ENCODE results near the gene RHBDF2. TPM values are rescaled to one million over a fixed set of nuclear protein-coding genes. Genes with fewer than 3 reads are reported as not detected.

RHBDF2 gene
- total RNA-seq, 2 experiments from 2014 or later: 20.7 to 22.2 TPM

- Mint-ChIP-seq H3K36me3 (peaks cover 2% of the 10 kb centered on the region), H3K27me3 (no peaks in the 10 kb centered on the region), H3K27ac (peak overlapping the region; percentile 88), H3K4me1 (peaks cover 26% of the 10 kb centered on the region), H3K4me3 (peak overlapping the region; percentile 76), H3K9me3 (no peaks in the 10 kb centered on the region)
- peak; percentile 30 for DNase-seq
Observed at GRCh38 chr17:76491271-76492122, 9.7 kb downstream of the RHBDF2 start.

- no peak overlapping the region for H3K4me3 Mint-ChIP-seq
- H3K27ac Mint-ChIP-seq: peak overlapping the region; percentile 51
- DNase-seq: no peak
- H3K36me3 Mint-ChIP-seq: peaks cover 2% of the 10 kb centered on the region
- H3K4me1 Mint-ChIP-seq: peaks cover 27% of the 10 kb centered on the region
- no peaks in the 10 kb centered on the region for H3K27me3 Mint-ChIP-seq
- no peaks in the 10 kb centered on the region for H3K9me3 Mint-ChIP-seq
Observed at GRCh38 chr17:76490112-76490710, 11.0 kb downstream of the RHBDF2 start.

GRCh38 chr17:76487451-76488192, 13.6 kb downstream of the RHBDF2 start:
- Mint-ChIP-seq H3K4me3 (no peak overlapping the region), H3K9me3 (no peaks in the 10 kb centered on the region), H3K36me3 (peaks cover 2% of the 10 kb centered on the region), H3K27me3 (no peaks in the 10 kb centered on the region), H3K4me1 (peaks cover 13% of the 10 kb centered on the region), H3K27ac (no peak overlapping the region)
- DNase-seq: no peak

GRCh38 chr17:76485569-76485968, 15.7 kb downstream of the RHBDF2 start:
- Mint-ChIP-seq H3K4me1 (peaks cover 12% of the 10 kb centered on the region), H3K36me3 (peaks cover 2% of the 10 kb centered on the region), H3K4me3 (no peak overlapping the region), H3K27me3 (no peaks in the 10 kb centered on the region), H3K27ac (no peak overlapping the region), H3K9me3 (no peaks in the 10 kb centered on the region)
- DNase-seq: no peak

DNA sequence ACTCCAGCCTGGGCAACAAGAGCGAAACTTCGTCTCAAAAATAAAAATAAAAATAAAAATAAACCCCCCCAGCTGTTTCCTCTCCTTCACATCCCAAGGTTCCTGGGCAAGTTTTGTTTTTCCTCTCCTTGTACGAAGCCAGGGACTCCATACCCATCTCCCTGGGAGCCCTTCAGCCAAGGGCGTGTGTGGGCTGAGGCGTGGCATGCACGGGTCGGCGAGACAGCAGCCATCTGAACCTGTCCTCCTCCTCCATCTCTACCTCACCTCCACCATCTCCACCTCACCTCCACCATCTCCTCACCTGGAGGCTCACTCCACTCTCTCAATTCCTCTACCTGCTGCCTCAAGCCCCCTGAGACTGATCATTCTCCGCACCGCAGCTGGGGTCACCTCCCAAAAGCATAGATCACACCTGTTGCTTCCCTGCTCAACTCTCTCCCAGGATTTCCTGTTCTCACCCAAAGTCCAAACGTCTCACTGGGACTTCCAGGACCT, 16.9 kb downstream of the RHBDF2 start:
- no peak for DNase-seq
- peaks cover 14% of the 10 kb centered on the region for H3K4me1 Mint-ChIP-seq
- no peaks in the 10 kb centered on the region for H3K27me3 Mint-ChIP-seq
- no peak overlapping the region for H3K27ac Mint-ChIP-seq
- H3K9me3 Mint-ChIP-seq: no peaks in the 10 kb centered on the region
- peaks cover 4% of the 10 kb centered on the region for H3K36me3 Mint-ChIP-seq
- H3K4me3 Mint-ChIP-seq: peak overlapping the region; percentile 9

DNA sequence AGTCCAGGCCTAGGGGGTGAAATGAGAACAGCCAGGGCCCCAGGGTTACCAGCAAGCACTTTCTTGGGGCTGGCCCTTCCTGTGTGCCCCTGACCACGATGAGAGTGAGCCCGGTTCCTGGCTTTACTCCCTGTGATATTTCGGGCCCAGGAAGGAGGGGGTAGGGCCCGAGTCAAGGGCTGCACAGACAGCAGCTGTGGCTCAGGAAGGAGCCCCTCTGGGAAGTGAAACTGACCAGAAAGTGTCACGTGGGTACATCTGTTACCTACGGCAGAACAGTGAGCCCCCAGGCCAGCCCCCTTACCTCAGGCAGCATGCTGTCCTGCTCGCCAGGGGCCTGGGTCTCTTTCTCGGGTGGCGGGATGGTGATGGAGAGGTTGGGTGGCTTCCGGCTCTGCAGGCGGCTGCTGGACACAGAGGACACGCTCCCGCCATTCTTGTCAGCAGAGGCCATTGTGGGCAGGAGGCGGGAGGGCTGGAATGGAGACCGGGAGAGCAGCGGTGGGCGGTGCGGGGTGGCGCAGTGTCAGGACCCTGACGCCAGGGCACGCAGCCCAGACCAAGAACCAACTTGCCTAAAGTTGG, 20.1 kb downstream of the RHBDF2 start:
- DNase-seq: no peak
- Mint-ChIP-seq H3K36me3 (peaks cover 2% of the 10 kb centered on the region), H3K27me3 (no peaks in the 10 kb centered on the region), H3K4me1 (peaks cover 14% of the 10 kb centered on the region), H3K9me3 (no peaks in the 10 kb centered on the region), H3K27ac (peak overlapping the region; percentile 65), H3K4me3 (no peak overlapping the region)

DNA sequence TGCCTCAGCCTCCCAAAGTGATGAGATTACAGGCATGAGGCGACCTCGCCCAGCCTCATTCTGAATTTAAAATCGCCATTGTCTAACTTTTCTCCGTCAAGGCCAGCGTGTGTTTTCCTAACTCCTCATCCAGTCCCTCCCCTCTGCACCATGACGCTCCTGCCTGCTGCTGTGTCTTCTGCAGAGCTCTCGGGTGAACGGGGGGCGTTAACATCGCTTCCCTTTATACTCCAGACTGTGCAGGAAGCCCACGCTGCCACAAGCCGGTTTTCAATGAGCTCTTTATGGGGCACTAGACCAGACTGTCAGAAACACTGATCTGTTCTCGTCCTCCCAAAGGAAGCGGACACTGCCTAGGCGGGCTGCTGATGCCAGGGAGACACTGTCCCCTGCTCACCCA, 20.6 kb downstream of the RHBDF2 start:
- DNase-seq: no peak
- Mint-ChIP-seq H3K4me3 (no peak overlapping the region), H3K4me1 (peaks cover 12% of the 10 kb centered on the region), H3K27me3 (no peaks in the 10 kb centered on the region), H3K36me3 (peaks cover 2% of the 10 kb centered on the region), H3K27ac (peak overlapping the region; percentile 39), H3K9me3 (no peaks in the 10 kb centered on the region)

- Mint-ChIP-seq H3K27me3 (no peaks in the 10 kb centered on the region), H3K36me3 (peaks cover 2% of the 10 kb centered on the region), H3K27ac (no peak overlapping the region), H3K4me3 (no peak overlapping the region), H3K9me3 (no peaks in the 10 kb centered on the region), H3K4me1 (peaks cover 11% of the 10 kb centered on the region)
- no peak for DNase-seq
Observed at GRCh38 chr17:76479515-76480060, 21.6 kb downstream of the RHBDF2 start.

GRCh38 chr17:76478730-76479514, 22.3 kb downstream of the RHBDF2 start:
- H3K36me3 Mint-ChIP-seq: peaks cover 2% of the 10 kb centered on the region
- H3K4me1 Mint-ChIP-seq: peaks cover 11% of the 10 kb centered on the region
- H3K27me3 Mint-ChIP-seq: no peaks in the 10 kb centered on the region
- no peak overlapping the region for H3K27ac Mint-ChIP-seq
- H3K4me3 Mint-ChIP-seq: no peak overlapping the region
- H3K9me3 Mint-ChIP-seq: no peaks in the 10 kb centered on the region
- DNase-seq: no peak

- H3K9me3 Mint-ChIP-seq: no peaks in the 10 kb centered on the region
- DNase-seq: no peak
- H3K4me3 Mint-ChIP-seq: no peak overlapping the region
- H3K27ac Mint-ChIP-seq: no peak overlapping the region
- peaks cover 2% of the 10 kb centered on the region for H3K36me3 Mint-ChIP-seq
- H3K27me3 Mint-ChIP-seq: no peaks in the 10 kb centered on the region
- H3K4me1 Mint-ChIP-seq: peaks cover 11% of the 10 kb centered on the region
Observed at GRCh38 chr17:76478097-76478496, 23.1 kb downstream of the RHBDF2 start.

DNA sequence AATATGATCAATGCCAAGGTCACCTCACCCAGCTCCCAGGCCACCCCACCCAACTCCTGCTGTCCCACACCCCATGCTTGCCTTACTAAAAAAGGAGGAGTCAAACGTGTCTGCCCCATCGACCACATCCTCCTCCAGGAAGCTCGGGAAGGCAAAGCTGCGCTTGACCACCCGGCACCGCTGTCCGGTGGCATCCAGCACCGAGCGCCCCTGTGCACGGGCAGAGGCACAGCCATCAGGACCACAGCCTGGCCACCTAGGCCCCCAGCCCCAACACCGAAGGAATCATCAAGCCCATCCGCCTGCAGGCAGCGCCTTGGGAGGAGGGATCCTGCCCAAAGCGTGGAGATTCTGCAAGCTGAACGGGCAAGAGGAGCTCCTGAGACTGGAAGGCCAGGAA, 23.6 kb downstream of the RHBDF2 start:
- DNase-seq: no peak
- Mint-ChIP-seq H3K9me3 (no peaks in the 10 kb centered on the region), H3K4me3 (no peak overlapping the region), H3K4me1 (peaks cover 11% of the 10 kb centered on the region), H3K36me3 (peaks cover 2% of the 10 kb centered on the region), H3K27me3 (no peaks in the 10 kb centered on the region), H3K27ac (no peak overlapping the region)

GRCh38 chr17:76476736-76477135, 24.5 kb downstream of the RHBDF2 start:
- no peak for DNase-seq
- peaks cover 11% of the 10 kb centered on the region for H3K4me1 Mint-ChIP-seq
- H3K27me3 Mint-ChIP-seq: no peaks in the 10 kb centered on the region
- no peak overlapping the region for H3K4me3 Mint-ChIP-seq
- H3K9me3 Mint-ChIP-seq: no peaks in the 10 kb centered on the region
- H3K27ac Mint-ChIP-seq: no peak overlapping the region
- H3K36me3 Mint-ChIP-seq: peaks cover 2% of the 10 kb centered on the region

GRCh38 chr17:76475302-76475701, 25.9 kb downstream of the RHBDF2 start:
- H3K9me3 Mint-ChIP-seq: no peaks in the 10 kb centered on the region
- no peaks in the 10 kb centered on the region for H3K4me1 Mint-ChIP-seq
- H3K27me3 Mint-ChIP-seq: no peaks in the 10 kb centered on the region
- no peak overlapping the region for H3K4me3 Mint-ChIP-seq
- DNase-seq: no peak
- H3K36me3 Mint-ChIP-seq: peaks cover 2% of the 10 kb centered on the region
- H3K27ac Mint-ChIP-seq: no peak overlapping the region

DNA sequence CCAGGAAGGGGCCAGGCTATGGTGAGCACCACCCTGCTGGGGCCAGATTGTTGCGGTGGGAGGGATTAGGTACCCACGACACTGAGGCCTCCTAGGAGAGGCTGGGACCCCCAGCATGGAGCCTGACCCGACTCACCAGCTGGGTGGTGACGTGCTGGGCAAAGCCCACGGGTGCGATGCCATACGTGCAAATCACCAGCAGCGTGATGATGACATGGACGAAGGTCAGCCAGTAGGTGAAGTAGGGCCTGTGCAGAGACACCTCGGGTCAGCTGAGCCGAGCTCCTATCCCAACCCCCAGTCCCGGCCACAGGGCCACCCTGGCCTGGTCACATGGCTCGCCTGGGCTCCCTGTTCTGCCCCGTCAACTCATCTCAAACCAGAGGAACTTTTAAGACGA, 26.3 kb downstream of the RHBDF2 start:
- Mint-ChIP-seq H3K4me3 (no peak overlapping the region), H3K9me3 (no peaks in the 10 kb centered on the region), H3K27ac (no peak overlapping the region), H3K4me1 (no peaks in the 10 kb centered on the region), H3K36me3 (peaks cover 2% of the 10 kb centered on the region), H3K27me3 (no peaks in the 10 kb centered on the region)
- no peak for DNase-seq

Data from activated naive CD8-positive, alpha-beta T cell treated with anti-CD3 and anti-CD28 coated beads for 36 hours (primary cell).